Bronchial epithelial cell (primary cell): Measurements from ENCODE around the gene KRTAP5-4. TPM values are rescaled to one million over a fixed set of nuclear protein-coding genes. Genes with fewer than 3 reads are reported as not detected.

Experiments
- DNase-seq: peaks from one replicate; pipeline ENCODE4 v3.0.0-alpha.2; 2010; ENCODE audit warnings: low read depth
- FAIRE-seq: peaks from 2 replicates; lab custom pipeline; 2011; peaks lifted over from hg19 to GRCh38; lab: Jason Lieb, UNC
- H3K27me3 ChIP-seq: 2 replicates; pipeline ENCODE4 v1.5.1; 2011; ENCODE audit warnings: low read length; ENCODE audit not compliant: control insufficient read depth, insufficient read depth
- H3K36me3 ChIP-seq: 2 replicates; pipeline ENCODE4 v1.5.1; 2011; ENCODE audit warnings: low read length; ENCODE audit not compliant: control insufficient read depth, insufficient read depth
- H3K4me3 ChIP-seq: 2 replicates; pipeline ENCODE4 v1.5.1; 2011; ENCODE audit warnings: mild to moderate bottlenecking, low read depth, low read length, control low read depth
- total RNA-seq: library from RNA; depleted of rRNA; stranded (reverse); fragments of >200 nt; gene quantifications from 2 replicates; pipeline ENCODE4 v1.2.1, GENCODE V29; 2014
- TF ChIP-seq, protein P1 (sequence below): IDR thresholded peaks from 2 replicates; pipeline ENCODE4 v1.5.1; 2011; ENCODE audit warnings: mild to moderate bottlenecking, moderate library complexity, low read length, control low read depth, inconsistent platforms; ENCODE audit not compliant: insufficient read depth, severe bottlenecking

KRTAP5-4 gene
- total RNA-seq, 1 donor from 2014 or later, result not detected

DNA sequence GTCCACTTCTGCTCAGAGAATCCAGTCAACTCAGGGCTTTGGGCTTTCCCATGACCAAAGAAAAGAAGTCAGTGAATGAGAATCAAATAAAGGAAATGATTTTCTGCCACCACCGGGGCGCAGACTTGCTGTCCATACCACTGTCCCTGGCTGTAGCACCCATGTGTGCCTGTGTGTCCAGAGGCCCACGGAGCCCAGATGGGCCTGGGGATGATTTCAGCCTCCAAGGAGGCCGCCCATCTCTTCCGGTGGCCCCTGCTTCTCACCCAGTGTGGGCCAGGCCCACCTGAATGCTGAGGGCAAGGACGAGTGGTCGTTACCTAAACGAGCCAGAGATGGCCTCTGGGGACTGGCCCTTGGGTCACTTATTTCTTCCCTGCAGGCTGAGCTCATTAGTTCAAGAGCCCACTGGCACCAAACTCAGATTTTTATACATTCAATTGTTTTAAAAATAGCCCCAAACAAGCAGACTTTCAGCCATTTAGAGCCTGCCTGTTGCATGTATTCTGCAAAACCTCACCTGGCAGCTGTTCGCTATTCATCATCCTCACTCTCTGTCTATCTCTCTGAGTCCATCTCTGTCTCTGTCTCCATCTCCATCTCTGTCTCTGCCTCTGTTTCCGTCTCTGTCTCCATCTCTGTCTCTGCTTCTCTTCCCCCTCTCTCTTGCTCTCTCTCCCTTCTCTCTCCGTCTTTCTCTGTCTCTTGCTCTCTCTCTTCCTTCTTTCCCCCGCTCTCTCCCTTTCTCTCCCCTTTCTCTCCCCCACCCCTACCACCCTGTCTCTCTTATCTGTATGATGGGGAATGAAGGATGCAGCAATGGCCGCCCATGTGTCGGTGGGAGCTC lies 31.8 kb upstream of the KRTAP5-4 start:
- no peak overlapping the region for H3K4me3 ChIP-seq
- H3K36me3 ChIP-seq, result no peaks in the 10 kb centered on the region
- H3K27me3 ChIP-seq, result no peaks in the 10 kb centered on the region
- FAIRE-seq (no peak), DNase-seq (no peak)
- TF ChIP-seq, protein P1, sequence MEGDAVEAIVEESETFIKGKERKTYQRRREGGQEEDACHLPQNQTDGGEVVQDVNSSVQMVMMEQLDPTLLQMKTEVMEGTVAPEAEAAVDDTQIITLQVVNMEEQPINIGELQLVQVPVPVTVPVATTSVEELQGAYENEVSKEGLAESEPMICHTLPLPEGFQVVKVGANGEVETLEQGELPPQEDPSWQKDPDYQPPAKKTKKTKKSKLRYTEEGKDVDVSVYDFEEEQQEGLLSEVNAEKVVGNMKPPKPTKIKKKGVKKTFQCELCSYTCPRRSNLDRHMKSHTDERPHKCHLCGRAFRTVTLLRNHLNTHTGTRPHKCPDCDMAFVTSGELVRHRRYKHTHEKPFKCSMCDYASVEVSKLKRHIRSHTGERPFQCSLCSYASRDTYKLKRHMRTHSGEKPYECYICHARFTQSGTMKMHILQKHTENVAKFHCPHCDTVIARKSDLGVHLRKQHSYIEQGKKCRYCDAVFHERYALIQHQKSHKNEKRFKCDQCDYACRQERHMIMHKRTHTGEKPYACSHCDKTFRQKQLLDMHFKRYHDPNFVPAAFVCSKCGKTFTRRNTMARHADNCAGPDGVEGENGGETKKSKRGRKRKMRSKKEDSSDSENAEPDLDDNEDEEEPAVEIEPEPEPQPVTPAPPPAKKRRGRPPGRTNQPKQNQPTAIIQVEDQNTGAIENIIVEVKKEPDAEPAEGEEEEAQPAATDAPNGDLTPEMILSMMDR, result no peak

DNA sequence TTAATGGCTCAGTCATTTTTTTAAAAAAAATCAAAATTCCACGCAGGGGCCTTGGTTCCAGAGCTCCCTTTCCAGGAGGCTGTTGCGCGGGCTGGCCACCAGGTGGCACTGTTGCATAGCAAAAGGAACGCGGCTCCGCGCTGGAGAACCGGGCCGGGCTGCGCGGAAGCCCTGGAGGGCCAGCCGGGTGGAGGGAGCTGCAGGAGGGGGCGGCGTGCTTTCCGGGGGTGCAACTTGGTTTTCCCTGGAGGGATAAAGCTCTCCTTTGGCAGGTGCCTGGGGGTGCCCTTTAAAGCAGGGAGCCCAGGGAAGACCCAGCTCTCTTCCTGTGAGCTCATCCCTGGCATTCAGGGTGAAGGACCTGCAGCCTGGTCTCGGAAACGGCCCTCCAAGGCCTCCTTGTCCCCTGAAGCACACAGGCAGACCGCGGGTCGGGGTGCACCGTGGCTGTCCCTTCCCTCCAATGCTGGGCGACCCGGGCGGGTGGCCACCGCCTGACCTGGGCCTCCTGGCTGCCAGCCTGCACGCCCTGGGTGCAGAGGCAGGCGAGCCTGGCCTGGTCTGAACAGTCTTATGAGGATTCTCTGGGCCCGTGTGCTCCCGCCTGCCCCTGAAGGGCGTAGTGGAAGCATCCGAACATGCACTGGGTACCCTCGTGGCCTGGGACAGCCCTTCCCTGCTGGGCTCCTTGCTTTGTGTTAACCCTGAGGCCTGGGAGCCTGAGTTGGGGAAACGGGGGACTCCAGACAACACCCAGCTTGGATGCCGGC lies 31.0 kb upstream of the KRTAP5-4 start:
- TF ChIP-seq, protein P1, result peak; percentile 94
- no peaks in the 10 kb centered on the region for H3K27me3 ChIP-seq
- no peaks in the 10 kb centered on the region for H3K36me3 ChIP-seq
- H3K4me3 ChIP-seq, result no peak overlapping the region
- no peak for DNase-seq
- FAIRE-seq, result no peak

DNA sequence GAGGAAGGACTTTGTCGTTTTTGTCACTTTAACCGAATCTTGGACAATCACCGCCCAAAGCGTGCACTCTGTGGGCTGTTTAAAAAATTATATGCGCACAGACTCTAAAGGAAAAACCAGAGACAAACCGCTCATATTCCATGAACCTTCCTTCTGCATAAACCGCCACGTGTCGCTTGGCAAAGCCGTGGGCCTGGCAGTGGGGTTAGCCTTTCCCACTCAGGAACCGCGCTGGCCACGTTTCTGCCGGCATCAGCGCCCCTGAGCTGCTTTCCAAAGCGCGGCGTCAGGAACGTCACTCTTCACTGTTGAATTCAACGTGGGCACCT lies 30.5 kb upstream of the KRTAP5-4 start:
- no peaks in the 10 kb centered on the region for H3K36me3 ChIP-seq
- FAIRE-seq, result no peak
- TF ChIP-seq, protein P1, result no peak
- no peak for DNase-seq
- no peak overlapping the region for H3K4me3 ChIP-seq
- no peaks in the 10 kb centered on the region for H3K27me3 ChIP-seq

DNA sequence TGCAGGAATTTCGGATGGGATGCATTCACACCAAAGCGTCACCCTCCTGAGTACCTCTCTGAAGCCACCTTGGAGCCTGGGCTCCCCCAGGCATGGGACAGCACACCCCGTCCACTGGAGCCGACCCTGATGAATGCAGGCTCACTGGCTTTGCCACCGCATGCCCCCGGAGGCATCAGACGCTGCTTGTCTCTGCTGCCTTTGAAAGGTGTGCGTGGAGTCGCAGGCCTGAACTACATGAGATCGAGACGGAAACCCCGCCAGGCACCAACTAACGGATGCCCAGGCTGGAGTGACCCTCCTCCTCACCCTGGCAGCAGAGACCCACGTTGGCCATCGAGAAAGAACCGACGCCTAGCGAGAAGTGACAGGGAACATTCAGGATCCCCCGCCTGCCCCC lies 30.1 kb upstream of the KRTAP5-4 start:
- H3K27me3 ChIP-seq, result no peaks in the 10 kb centered on the region
- no peak overlapping the region for H3K4me3 ChIP-seq
- TF ChIP-seq, protein P1, result no peak
- FAIRE-seq (no peak), DNase-seq (no peak)
- no peaks in the 10 kb centered on the region for H3K36me3 ChIP-seq

DNA sequence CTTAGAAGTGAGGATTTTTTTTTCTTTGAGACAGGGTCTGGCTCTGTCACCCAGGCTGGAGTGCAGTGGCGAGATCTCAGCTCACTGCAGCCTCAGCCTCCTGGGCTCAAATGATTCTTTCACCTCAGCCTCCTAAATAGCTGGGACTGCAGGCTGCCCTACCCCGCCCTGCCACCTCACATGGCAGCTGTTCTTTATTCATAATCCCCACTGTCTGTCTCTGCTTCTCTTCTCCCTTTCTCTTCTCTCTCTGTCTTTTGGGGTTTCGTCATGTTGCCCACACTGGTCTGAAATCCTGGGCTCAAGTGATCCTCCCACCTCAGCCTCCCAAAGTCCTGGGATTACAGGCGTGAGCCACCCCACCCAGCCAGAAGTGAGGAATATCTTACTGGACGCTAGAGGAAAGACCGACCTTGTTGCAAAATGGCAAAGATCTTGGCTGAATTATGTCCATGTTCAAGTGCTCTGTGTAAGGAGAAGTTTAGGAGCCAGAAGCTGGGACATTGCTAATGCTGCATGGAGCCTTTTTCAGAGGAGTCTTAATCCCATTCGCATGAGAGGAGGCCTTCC lies 29.6 kb upstream of the KRTAP5-4 start:
- FAIRE-seq, result peak; percentile 36
- TF ChIP-seq, protein P1, result no peak
- H3K36me3 ChIP-seq, result no peaks in the 10 kb centered on the region
- H3K4me3 ChIP-seq, result no peak overlapping the region
- H3K27me3 ChIP-seq, result no peaks in the 10 kb centered on the region
- no peak for DNase-seq
